Peyer's patch (tissue), 4 donors: ENCODE data around the gene NEDD4L.

ENCODE experiments used
- POLR2A ChIP-seq, 2 donors: fragments of 450-650 bp; IDR thresholded peaks; one replicate each; pipeline ENCODE4 v1.5.1; 2017; ENCODE audit warnings: antibody characterized with exemption in 2 of 2, mild to moderate bottlenecking in 2 of 2, moderate library complexity in 2 of 2
- TF ChIP-seq, protein P1 (sequence below), 6 experiments: fragments of 450-650 bp in 4 of 6; fragments of 200-600 bp in 2 of 6; sonication (generic) in 1 of 6; IDR thresholded peaks; one replicate each; pipeline ENCODE4 v1.5.1; 2017 to 2019; ENCODE audit warnings: antibody characterized with exemption in 6 of 6, mild to moderate bottlenecking in 3 of 6, moderate library complexity in 1 of 6

DNA sequence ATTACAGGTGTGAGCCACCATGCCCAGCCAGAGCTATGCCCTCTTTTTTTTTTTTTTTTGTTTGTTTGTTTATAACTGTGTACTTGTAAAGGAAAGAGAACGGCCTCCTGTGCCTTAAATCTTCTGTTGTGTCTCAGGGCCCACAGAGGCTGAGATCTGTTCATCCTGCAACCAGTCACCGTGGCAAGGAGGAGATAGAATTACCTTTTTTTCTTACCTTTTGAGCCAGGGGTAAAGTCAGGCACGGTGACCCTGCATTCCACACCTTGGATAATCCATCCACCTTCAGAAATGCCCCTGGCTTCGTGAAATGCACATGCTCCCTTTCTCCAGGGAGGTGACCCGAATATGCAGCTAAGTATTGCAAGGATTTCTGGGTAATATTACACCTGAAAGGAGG is 12.8 kb downstream of the NEDD4L start:
- TF ChIP-seq, protein P1, sequence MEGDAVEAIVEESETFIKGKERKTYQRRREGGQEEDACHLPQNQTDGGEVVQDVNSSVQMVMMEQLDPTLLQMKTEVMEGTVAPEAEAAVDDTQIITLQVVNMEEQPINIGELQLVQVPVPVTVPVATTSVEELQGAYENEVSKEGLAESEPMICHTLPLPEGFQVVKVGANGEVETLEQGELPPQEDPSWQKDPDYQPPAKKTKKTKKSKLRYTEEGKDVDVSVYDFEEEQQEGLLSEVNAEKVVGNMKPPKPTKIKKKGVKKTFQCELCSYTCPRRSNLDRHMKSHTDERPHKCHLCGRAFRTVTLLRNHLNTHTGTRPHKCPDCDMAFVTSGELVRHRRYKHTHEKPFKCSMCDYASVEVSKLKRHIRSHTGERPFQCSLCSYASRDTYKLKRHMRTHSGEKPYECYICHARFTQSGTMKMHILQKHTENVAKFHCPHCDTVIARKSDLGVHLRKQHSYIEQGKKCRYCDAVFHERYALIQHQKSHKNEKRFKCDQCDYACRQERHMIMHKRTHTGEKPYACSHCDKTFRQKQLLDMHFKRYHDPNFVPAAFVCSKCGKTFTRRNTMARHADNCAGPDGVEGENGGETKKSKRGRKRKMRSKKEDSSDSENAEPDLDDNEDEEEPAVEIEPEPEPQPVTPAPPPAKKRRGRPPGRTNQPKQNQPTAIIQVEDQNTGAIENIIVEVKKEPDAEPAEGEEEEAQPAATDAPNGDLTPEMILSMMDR (IDR thresholded peaks at IDR 0.05), result no peak
- TF ChIP-seq POLR2A (IDR thresholded peaks at IDR 0.05), result no peak
